Measurements from ENCODE around the gene IDI1.

GRCh38 chr10:1026578-1026977 lies 22.3 kb downstream of the IDI1 start:
- TF ChIP-seq POLR2A (IDR thresholded peaks at IDR 0.05; ENCODE audit: low read depth, low read length) (no peak), POLR2AphosphoS5 (IDR thresholded peaks at IDR 0.05; ENCODE audit: low read depth, low read length) (no peak)
